ENCODE results near the gene NRIP1.

The NRIP1 gene

GRCh38 chr21:15064576-15065391 lies at the start of gene NRIP1:
TSS of gene NRIP1 (minus strand) at chr21:15065000. CDS start at chr21:14968192, 96,808 bp downstream.
- DNase-seq (ENCODE audit: low spot score) = peak; percentile 96

- no peak for DNase-seq (ENCODE audit: low spot score)
Observed at GRCh38 chr21:15112858-15113257, 48.1 kb upstream of the NRIP1 start.

DNA sequence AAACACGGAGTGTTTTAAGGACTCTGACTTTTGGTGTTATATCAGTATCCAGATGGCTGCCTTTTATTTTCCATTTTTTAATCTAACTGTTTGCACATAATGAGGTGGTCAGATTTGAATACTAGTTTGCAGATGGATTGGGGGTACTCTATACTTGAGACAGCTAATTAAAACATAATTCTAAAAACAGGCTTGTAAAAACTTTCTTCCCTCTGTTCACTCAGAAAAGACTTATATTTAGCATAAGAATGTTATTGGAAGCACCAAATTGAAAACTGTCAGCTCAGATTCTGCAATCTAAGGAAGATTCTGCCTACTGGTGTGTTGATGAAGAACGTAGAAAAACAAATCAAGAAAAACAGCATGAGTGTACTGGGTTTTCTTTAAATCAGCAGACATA lies 44.0 kb upstream of the NRIP1 start:
- no peak for DNase-seq (ENCODE audit: low spot score)

DNA sequence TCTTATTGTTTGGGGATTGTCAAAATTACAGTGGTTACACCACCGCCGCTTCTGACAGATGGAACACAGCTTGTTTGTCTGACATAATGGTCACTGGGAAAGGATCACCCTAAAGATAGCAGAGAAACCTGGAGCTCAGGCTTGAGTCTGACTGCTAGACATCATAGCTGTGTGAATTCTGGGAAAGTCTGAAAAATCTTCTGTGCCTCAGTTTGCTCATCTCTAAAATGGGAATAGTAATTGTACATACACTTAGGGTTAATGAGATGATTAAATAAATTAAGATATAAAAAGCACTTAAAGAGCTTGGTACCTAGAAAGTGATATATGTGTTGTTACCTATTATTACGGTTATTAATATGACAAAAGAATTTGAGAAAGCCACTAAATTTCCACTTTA lies 39.7 kb upstream of the NRIP1 start:
- no peak for DNase-seq (ENCODE audit: low spot score)

DNA sequence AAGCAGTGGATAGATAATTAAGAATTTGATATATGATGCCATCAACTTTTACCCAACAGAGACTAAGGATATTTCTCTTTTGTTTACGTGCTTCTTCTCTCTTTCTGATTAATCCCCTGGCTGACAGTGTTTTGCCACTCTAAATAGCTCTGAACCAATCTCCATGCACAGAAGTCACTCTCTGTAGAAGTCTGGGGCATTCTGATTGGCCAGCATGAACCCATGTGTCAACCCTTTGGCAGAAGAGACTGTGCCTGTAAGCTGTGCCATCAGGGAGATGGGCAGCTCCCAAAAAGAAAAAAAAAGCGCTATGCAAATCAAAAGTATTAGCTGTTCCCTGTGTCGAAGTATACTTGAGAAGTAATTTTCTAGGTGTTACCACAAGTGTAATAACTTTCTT lies 34.1 kb upstream of the NRIP1 start:
- DNase-seq (ENCODE audit: low spot score) = no peak

- no peak for DNase-seq (ENCODE audit: low spot score)
Observed at GRCh38 chr21:15098181-15098580, 33.4 kb upstream of the NRIP1 start.

DNA sequence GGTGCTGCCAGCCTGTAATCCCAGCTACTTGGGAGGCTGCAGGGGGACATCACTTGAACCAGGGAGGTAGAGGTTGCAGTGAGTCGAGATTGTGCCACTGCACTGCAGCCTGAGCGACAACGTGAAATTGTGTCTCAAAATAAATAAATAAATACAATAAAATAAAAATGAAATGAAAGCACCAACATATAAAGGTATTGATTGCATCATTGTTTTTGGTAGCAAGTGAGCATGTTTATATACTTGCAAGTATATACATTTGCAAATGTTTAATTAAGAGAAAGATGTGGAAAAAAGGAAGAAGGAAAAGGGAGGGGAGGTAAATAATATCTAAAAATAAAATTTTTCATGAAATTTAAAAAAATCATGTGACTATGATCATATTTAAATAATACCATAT lies 32.8 kb upstream of the NRIP1 start:
- no peak for DNase-seq (ENCODE audit: low spot score)

DNA sequence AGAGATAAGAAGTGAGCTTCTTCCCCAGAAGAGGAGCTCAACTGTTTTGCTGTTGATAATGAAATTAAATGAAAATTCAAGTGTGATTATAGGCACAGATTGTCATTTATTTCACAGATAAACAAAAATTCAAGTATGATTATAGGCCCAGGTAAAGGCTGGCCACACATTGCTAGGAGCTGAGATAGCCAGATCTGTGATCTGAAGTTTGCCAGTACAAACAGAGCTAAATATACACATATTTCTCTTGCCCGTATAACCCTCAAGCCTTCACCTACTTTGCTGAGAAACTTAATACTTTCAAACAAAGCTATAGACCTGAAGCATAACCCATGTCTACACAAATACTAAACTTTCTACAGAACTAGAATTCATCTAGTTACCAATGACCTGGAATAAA lies 31.3 kb upstream of the NRIP1 start:
- DNase-seq (ENCODE audit: low spot score) = no peak

- DNase-seq (ENCODE audit: low spot score) = no peak
Observed at GRCh38 chr21:15095326-15095725, 30.5 kb upstream of the NRIP1 start.

DNA sequence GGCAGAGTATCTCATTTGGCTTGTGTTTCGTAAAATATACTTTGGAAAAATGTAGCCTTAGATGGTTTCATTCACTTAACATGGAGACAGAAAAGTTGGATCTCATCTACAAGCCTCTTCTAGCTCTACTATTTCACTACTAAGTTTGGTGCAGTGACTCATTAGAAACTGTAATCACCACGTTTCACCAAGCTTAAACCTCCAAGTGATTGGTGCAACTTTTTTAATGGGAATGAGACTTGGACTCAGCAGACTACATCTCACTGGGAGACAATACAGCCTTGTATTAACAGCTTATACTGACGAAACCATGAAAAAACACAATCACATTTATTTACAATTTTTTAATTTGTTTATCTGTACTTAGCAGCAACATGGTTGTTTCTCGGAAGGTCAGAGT lies 29.9 kb upstream of the NRIP1 start:
- DNase-seq (ENCODE audit: low spot score) = no peak

DNA sequence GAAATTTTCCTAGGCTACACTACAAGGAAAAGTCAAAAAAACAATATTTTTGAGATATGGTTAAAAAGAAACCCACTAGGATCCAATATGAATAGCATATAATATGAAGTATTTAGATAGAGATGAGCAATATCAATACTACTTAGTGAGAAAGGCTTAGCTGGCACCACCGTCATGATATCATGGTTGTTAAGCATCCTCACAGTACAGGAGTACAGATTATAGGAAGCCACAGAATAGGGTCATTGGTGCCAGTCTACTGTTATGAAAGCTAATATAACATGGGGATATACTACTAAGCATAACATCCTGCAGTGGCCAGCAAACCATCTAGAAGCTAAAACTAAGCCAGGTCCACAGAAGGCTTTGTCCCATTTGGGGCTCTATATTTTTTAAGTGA lies 28.4 kb upstream of the NRIP1 start:
- no peak for DNase-seq (ENCODE audit: low spot score)

DNA sequence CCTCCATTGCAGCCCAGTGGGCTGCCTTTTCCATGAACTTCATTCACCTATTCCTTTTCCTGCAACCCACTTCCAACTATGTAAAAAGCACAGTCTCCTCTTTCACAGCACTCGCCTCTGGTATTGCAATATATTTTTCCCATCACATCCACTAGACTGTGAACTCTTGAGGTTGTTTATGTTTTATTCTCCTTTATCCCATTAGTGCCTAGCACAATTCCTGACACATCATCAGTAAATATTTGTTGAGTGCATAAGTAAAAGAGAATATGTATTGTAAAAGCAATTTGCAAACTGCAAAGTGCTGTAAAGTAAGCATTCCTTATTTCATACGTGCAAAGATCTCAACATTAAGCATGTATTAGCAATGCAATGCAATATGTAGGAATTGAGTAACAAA lies 27.9 kb upstream of the NRIP1 start:
- no peak for DNase-seq (ENCODE audit: low spot score)

GRCh38 chr21:15090390-15090789 lies 25.6 kb upstream of the NRIP1 start:
- no peak for DNase-seq (ENCODE audit: low spot score)

DNA sequence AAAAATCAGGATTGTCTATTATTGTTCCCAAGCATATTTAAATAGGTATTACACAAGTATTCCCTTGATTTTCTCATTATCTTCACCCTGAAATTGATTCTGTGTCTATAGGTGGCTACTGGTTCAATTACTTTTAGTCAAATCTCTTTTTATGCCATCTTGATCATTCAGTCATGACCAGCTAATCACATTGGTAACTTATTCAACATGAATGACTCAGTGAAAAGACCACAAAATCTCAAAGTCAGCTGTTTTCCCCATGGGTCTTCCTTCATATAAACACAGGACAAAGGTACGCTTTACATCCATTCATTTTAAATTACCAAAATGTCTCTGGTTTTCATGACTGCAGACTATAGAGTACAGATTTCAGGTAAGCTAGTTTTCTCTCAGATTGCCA lies 23.7 kb upstream of the NRIP1 start:
- DNase-seq (ENCODE audit: low spot score) = no peak

- no peak for DNase-seq (ENCODE audit: low spot score)
Observed at GRCh38 chr21:15084668-15085067, 19.9 kb upstream of the NRIP1 start.

DNA sequence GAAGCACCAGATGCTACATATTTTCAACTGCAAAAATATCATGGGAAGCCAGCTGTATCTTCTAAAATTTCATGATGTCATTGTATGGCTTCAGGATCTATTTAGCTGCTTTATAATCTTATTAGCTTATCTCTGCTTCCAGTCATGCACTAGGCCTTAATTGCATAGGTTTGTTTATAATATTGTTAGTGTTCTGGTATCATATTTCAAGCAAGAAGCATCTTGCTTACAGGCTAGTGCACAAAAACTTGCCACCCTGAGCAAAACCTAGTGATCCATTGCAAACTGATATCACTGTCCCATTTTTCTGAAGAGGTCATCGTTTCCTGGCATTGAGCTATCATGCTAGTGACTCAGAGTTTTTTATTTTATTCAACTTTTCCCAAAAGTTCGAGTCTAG lies 15.7 kb upstream of the NRIP1 start:
- no peak for DNase-seq (ENCODE audit: low spot score)

GRCh38 chr21:15079269-15079668 lies 14.5 kb upstream of the NRIP1 start:
- no peak for DNase-seq (ENCODE audit: low spot score)

- DNase-seq (ENCODE audit: low spot score) = no peak
Observed at GRCh38 chr21:15078180-15078579, 13.4 kb upstream of the NRIP1 start.

DNA sequence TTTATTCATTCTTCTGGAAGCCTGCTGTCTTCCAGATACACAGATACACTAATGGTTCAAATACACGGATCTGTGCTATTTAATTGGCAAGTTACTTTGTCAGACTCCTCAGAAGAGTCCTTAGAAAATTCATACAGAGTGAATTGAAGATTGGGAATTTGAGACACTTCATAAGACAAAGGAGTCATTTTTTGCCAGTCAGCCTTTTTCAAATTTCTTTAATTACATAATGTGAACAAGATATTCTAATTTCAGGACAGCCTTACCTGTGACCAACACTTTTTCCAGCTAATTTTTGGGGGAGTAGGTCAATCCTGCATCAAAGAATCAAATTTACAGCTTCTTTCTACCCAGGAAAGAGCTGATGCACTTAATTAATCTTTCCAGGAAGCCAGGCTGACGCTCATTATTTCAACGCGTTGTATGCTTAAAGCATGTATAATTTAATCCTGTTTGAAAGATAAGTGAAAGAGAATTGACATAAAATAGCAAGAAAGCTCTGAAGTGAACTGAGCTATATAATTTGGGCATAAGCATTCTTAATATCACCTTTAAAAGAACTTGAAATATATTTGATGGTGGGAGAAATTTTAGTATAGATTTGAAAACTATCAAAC lies 12.8 kb upstream of the NRIP1 start:
- no peak for DNase-seq (ENCODE audit: low spot score)

GRCh38 chr21:15076730-15077129 lies 11.9 kb upstream of the NRIP1 start:
- no peak for DNase-seq (ENCODE audit: low spot score)

DNA sequence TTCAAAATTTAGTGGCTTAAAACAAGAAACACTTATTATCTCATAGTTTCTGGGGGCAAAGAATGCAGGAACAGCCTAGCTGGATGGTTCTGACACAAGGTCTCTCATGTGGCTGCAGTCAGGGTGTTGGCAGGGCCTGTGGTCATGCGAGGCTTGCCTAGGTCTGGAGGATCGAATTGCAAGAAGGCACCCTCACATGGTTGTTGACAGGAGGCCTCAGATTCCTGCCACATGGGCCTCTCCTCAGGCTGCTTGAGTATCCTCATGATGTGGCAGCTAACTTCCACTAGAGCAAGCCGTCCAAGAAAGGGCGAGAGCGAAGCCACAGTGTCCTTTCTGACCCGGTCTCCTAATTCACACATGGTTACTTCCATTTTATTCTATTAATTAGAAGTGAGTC lies 6.2 kb upstream of the NRIP1 start:
- no peak for DNase-seq (ENCODE audit: low spot score)

DNA sequence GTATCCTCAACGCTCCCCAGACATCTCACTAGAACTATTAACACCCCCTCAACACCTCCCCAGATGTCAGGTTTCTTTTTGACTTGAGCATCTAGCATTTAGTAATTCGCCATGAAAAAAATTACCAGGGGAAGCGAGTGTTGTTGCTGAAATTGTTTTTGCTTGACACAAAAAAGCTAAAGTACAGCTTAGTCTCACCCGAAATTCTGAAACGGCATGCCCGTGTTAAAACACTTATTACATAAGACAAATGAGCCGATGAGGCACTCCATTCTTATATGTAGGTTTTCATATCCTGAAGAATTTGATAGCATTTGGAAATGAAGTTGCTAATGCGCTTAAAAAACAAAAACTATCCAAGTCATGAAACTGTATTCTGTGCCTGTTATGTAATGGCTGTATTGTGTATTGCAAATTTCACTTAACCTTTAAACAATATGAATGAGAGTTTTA lies 1.3 kb upstream of the NRIP1 start:
- DNase-seq (ENCODE audit: low spot score) = no peak

- DNase-seq (ENCODE audit: low spot score) = peak; percentile 87
Observed at GRCh38 chr21:15065392-15066122, 757 bp upstream of the NRIP1 start.

Measured in left forelimb (tissue), 1 donor.